ENCODE data around the gene MCAM.

DNA sequence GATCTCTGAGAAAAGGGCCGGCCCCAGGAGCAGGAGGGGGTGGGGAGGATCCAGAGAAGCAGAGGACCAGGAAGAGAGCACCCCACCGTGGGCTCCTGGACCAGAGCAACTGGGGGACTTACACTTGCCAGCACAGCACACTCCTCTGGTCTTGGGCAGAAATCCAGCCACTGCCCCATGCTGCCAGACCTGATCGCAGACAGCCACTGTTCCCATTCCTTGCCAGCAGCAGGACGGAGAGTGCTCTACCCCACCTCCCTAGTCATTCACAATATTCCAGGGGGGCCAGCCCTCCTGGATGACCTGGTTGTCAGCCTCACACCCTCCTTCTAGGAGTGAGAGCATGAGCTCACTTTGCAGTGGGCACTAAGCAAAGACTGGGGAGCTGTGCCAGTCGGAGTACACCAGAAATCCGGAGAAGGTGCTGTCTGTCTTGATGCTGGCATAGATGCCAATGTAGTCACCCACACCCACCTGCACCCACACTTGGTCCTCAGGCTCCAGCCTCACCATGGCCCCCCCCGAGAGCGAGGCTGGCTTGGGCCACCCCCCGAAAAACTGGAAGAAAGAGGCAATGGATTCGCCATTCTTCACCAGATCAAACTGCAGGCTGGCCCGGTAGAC, 22.1 kb upstream of the MCAM start:
- TF ChIP-seq, protein P1, sequence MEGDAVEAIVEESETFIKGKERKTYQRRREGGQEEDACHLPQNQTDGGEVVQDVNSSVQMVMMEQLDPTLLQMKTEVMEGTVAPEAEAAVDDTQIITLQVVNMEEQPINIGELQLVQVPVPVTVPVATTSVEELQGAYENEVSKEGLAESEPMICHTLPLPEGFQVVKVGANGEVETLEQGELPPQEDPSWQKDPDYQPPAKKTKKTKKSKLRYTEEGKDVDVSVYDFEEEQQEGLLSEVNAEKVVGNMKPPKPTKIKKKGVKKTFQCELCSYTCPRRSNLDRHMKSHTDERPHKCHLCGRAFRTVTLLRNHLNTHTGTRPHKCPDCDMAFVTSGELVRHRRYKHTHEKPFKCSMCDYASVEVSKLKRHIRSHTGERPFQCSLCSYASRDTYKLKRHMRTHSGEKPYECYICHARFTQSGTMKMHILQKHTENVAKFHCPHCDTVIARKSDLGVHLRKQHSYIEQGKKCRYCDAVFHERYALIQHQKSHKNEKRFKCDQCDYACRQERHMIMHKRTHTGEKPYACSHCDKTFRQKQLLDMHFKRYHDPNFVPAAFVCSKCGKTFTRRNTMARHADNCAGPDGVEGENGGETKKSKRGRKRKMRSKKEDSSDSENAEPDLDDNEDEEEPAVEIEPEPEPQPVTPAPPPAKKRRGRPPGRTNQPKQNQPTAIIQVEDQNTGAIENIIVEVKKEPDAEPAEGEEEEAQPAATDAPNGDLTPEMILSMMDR (IDR thresholded peaks at IDR 0.05) = no peak
- TF ChIP-seq POLR2AphosphoS5 (IDR thresholded peaks at IDR 0.05) = no peak
- no peak for TF ChIP-seq POLR2A (IDR thresholded peaks at IDR 0.05)
